Activated T-helper 17 cell treated with anti-CD3 and anti-CD28 coated beads, Interleukin-2, amount 50 U/mL, for 72 hours (primary cell): ENCODE results near the gene LRMDA. TPM values are rescaled to one million over a fixed set of nuclear protein-coding genes. Genes with fewer than 3 reads are reported as not detected.
"Not testable (repeated sequence)": the region's sequence is repeated elsewhere in the genome, so short reads cannot be mapped to it uniquely, and the experiment has no call there.

Experiments
- ATAC-seq: fragments of 150-1000 bp; cut with Tn5 transposase; replicated peaks from 2 replicates; pipeline ENCODE4 v1.10.0; 2021; ENCODE audit warnings: mild to moderate bottlenecking, moderate library complexity
- H3K27ac Mint-ChIP-seq: one replicate; pipeline ENCODE4 v1.8.0; 2022; ENCODE audit warnings: mixed read lengths
- H3K27me3 Mint-ChIP-seq: one replicate; pipeline ENCODE4 v1.8.0; 2022; ENCODE audit warnings: mixed read lengths
- H3K36me3 Mint-ChIP-seq: one replicate; pipeline ENCODE4 v1.8.0; 2022; ENCODE audit warnings: low read depth, mild to moderate bottlenecking, mixed read lengths
- H3K4me1 Mint-ChIP-seq: one replicate; pipeline ENCODE4 v1.8.0; 2022; ENCODE audit warnings: mixed read lengths
- H3K4me3 Mint-ChIP-seq: one replicate; pipeline ENCODE4 v1.8.0; 2022; ENCODE audit warnings: mild to moderate bottlenecking, mixed read lengths
- H3K9me3 Mint-ChIP-seq: one replicate; pipeline ENCODE4 v1.8.0; 2022; ENCODE audit warnings: mixed read lengths
- total RNA-seq, 2 donors: library from RNA; stranded (reverse); gene quantifications; one replicate each; pipeline ENCODE4 v1.2.3, GENCODE V29; 2022

LRMDA gene
- total RNA-seq, 2 donors from 2014 or later, result not detected

DNA sequence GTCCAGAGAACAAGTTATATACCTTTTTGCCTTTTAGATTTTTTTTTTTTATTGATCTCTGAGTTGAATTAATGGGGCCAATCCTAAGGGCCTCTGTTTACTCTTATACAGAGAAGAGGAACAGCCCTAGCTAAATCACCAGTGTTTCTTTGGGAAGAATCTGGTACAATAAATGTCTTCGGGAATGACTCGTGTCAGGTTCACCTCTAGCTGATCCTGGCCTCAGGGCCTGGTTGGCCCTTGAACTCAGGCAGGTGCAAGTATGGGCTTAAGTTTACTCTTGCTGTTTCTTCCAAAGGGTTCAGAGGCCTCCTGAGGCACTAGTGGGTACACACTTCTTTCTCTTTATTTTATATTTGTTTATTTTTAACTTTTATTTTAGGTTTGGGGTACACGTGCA is 71.0 kb downstream of the LRMDA start:
- no peak overlapping the region for H3K27ac Mint-ChIP-seq
- ATAC-seq, result no peak
- H3K4me1 Mint-ChIP-seq, result no peaks in the 10 kb centered on the region
- no peaks in the 10 kb centered on the region for H3K9me3 Mint-ChIP-seq
- H3K36me3 Mint-ChIP-seq, result no peaks in the 10 kb centered on the region
- H3K27me3 Mint-ChIP-seq, result peaks cover 25% of the 10 kb centered on the region
- no peak overlapping the region for H3K4me3 Mint-ChIP-seq

DNA sequence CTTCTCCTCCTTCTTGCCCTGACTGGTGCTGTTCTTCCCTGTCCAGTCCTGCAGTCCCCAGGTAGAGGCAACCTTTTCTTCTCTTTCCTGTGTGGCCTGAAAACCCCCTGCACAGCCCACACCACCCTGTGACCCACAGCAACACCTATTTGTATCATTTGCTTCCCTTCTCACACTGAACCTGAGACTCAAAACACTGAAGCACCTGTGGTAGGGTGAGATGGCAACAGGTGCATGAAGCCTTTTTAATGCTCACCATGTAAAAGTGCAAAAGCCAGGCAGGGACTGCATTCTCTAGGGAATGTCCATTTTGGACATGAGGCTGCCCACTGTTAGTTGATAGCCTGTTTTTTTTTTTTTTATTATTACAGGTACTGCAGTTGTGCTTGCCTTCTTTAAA is 71.4 kb downstream of the LRMDA start:
- H3K9me3 Mint-ChIP-seq, result no peaks in the 10 kb centered on the region
- no peak overlapping the region for H3K27ac Mint-ChIP-seq
- H3K36me3 Mint-ChIP-seq, result no peaks in the 10 kb centered on the region
- no peak overlapping the region for H3K4me3 Mint-ChIP-seq
- no peak for ATAC-seq
- no peaks in the 10 kb centered on the region for H3K4me1 Mint-ChIP-seq
- H3K27me3 Mint-ChIP-seq, result peaks cover 24% of the 10 kb centered on the region

DNA sequence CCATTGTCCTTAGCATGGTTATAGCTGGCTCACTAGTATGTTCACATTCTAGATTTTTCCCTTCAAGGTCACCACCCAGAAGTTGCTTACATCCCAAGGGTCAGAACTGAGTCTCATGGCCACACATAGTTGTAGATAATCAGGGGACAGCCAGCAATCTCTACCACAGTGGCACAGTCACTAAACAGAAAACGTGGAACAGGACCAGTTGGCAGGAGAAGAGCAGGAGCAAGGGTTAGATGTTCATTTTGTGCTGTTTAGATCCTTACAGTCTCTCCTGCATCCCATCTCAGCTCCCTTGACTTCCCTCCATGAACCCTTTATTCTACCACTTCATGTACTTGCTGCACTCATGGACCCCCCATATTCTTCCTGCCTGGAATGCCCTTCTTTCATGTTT is 73.9 kb downstream of the LRMDA start:
- no peak overlapping the region for H3K4me3 Mint-ChIP-seq
- H3K4me1 Mint-ChIP-seq, result no peaks in the 10 kb centered on the region
- no peaks in the 10 kb centered on the region for H3K36me3 Mint-ChIP-seq
- H3K27me3 Mint-ChIP-seq, result peaks cover 12% of the 10 kb centered on the region
- ATAC-seq, result no peak
- H3K9me3 Mint-ChIP-seq, result no peaks in the 10 kb centered on the region
- no peak overlapping the region for H3K27ac Mint-ChIP-seq

DNA sequence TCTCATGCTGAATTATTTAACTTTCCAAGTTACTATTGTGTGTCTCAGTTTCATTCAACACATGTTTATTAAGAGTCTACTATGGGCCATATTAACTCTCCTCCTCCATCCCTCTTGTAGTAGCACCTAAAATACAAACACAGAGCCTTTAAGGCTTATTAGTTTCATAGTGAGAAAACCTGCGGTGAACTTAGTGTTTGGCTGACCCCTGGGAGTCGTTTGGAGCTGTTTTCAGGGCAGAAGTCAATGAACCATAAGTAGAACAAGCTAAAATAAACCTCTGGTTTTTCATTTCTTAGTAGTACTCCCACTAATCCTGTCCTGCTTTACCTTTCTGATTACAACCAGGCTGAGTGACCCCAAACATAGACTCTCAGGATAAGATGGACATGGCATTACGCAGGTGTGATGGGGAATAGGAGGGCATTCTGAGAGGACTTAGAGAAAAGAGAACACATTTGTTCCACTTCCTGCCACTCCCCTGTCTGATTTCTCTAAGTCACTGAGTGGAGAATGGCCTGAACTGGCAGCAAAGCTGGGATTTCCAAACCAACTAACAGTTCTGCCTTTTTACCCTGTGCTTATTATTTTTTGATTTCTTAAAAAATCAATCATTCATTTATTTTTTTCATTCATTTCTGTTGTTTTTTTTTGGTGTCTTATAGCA is 74.5 kb downstream of the LRMDA start:
- Mint-ChIP-seq H3K27me3 (peaks cover 15% of the 10 kb centered on the region), H3K9me3 (no peaks in the 10 kb centered on the region), H3K4me1 (no peaks in the 10 kb centered on the region), H3K4me3 (no peak overlapping the region), H3K36me3 (no peaks in the 10 kb centered on the region), H3K27ac (no peak overlapping the region)
- no peak for ATAC-seq

DNA sequence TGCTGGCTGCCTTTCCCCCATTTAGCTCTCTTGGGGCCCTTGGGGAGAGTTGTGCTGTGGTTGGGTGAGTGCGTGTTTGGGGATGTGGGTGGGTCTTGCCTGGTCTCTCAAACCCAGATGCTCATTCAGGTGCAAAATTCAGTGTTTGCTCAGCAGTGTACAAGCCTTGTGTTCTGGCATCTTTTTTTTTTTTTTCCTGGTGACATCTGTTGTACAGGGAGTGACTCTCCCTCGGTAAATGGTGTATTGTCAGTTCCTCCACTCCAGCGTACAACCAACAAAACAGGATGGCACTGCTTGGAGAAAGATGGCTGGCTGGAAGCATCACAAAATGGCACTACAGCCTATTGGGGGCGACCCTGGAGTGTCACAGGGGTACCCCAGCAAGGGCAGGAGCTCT is 75.5 kb downstream of the LRMDA start:
- no peak overlapping the region for H3K27ac Mint-ChIP-seq
- peaks cover 15% of the 10 kb centered on the region for H3K27me3 Mint-ChIP-seq
- no peak for ATAC-seq
- H3K4me3 Mint-ChIP-seq, result no peak overlapping the region
- no peaks in the 10 kb centered on the region for H3K36me3 Mint-ChIP-seq
- H3K4me1 Mint-ChIP-seq, result no peaks in the 10 kb centered on the region
- no peaks in the 10 kb centered on the region for H3K9me3 Mint-ChIP-seq

DNA sequence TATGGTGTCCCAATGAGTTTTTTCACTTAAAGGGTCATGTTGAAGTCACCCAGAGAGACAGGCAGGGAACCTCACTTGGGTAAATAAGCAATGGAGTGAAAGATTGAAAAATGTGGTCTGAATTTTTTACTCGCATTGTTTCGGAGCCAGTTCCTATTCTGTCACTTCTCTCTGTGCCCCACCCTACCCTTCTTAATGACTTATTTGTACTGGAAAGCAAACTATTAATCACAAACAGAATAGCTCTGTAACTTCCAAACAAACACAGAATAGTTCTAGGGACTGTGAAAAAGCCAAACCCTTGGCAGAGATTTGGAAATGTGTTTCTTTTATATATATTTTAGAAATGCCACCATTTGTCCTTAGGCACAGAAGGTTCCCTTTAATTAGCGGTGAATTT is 76.0 kb downstream of the LRMDA start:
- H3K4me1 Mint-ChIP-seq, result no peaks in the 10 kb centered on the region
- no peak overlapping the region for H3K27ac Mint-ChIP-seq
- ATAC-seq, result no peak
- no peak overlapping the region for H3K4me3 Mint-ChIP-seq
- peaks cover 17% of the 10 kb centered on the region for H3K27me3 Mint-ChIP-seq
- H3K36me3 Mint-ChIP-seq, result no peaks in the 10 kb centered on the region
- no peaks in the 10 kb centered on the region for H3K9me3 Mint-ChIP-seq

DNA sequence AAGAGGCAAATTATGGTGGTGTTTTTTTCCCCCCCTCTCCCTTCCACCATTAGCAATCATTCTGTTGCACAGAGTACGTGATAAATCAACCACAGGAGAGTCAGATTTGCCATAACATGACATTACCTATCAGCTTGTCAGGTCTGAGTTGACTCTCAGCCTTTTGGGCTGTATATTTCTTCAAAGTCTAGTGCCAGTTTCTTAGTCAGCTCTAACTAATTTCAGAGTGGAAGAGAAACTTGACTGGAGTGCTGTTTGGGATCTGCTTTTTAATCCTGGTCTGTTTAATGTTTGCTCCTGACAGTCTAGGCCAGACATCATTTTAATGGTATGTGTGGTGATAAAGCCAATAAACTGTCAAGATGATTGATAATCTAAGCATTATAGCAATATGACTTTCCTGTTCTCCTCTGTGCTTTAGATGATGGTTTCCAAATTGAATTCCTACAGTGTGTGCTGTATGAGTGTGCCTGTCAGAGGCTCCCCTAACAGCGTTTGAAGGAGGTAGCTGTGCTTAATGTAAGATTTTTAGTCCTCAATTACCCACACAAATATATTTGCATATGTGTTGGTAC is 76.9 kb downstream of the LRMDA start:
- H3K36me3 Mint-ChIP-seq, result no peaks in the 10 kb centered on the region
- H3K27me3 Mint-ChIP-seq, result peaks cover 15% of the 10 kb centered on the region
- H3K4me1 Mint-ChIP-seq, result no peaks in the 10 kb centered on the region
- H3K9me3 Mint-ChIP-seq, result no peaks in the 10 kb centered on the region
- no peak overlapping the region for H3K4me3 Mint-ChIP-seq
- H3K27ac Mint-ChIP-seq, result no peak overlapping the region
- ATAC-seq, result no peak

DNA sequence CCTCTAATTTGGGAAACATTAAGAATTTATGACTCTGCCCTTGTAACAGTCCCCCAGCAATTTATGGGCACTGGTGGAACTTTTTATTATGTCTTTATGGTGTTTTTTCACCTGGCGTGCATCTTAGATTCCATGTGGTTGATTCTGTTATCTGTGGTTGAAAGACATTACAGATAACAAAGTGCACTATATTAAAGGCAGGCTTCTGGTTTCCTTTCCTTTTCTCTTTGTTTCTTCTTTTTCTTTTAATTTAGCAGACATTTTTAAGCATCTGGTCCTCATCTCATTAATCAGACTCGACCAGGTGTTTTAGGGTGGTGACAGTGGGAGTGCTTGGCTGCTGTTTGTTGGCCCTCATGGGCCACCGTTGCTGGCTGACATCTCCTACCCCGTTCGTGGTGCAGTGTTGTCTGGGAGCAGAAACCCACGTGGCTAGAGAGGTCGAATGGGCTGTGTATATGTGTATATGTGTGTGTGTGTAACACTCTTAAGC is 77.4 kb downstream of the LRMDA start:
- ATAC-seq, result no peak
- H3K9me3 Mint-ChIP-seq, result no peaks in the 10 kb centered on the region
- H3K36me3 Mint-ChIP-seq, result no peaks in the 10 kb centered on the region
- H3K27me3 Mint-ChIP-seq, result peaks cover 15% of the 10 kb centered on the region
- H3K4me3 Mint-ChIP-seq, result no peak overlapping the region
- H3K27ac Mint-ChIP-seq, result no peak overlapping the region
- H3K4me1 Mint-ChIP-seq, result no peaks in the 10 kb centered on the region

DNA sequence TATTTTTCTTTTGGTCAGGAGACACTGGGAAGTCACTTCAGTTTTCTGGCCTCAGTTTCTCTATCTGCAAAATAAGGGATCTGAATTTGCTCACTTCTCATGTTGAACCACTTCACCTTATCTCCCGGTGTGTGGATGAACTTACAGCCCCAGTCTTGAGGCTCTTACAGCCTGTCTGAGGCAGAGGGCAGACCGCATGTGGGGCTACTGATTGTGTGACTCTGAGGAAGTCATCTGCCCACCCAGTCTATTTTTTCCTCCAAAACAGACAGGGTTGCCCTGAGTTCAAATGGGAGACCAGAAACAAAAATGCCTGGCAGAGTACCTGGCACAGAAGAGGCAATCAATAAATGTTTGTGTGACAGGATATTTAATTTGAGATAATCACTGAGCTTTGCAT is 78.3 kb downstream of the LRMDA start:
- Mint-ChIP-seq H3K9me3 (peaks cover 2% of the 10 kb centered on the region), H3K36me3 (no peaks in the 10 kb centered on the region), H3K27me3 (peaks cover 13% of the 10 kb centered on the region), H3K27ac (no peak overlapping the region), H3K4me1 (no peaks in the 10 kb centered on the region), H3K4me3 (no peak overlapping the region)
- no peak for ATAC-seq

DNA sequence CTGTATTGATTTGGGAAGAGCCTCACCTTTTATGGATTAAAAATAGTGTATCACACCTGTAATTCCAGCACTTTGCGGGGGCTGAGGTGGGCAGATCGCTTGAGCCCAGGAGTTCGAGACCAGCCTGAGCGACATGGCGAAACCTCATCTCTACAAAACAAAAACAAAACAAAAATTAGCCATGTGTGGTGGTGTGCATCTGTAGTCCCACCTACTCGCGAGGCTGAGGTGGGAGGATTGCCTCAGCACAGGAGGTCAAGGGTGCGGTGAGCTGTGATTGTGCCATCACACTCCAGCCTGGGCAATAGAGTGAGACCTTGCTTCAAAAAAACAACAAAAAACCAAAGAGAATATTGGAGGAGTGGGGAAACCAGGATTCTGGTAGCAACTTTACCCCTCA is 79.6 kb downstream of the LRMDA start:
- no peak overlapping the region for H3K27ac Mint-ChIP-seq
- peaks cover 6% of the 10 kb centered on the region for H3K9me3 Mint-ChIP-seq
- H3K4me1 Mint-ChIP-seq, result peaks cover 3% of the 10 kb centered on the region
- H3K4me3 Mint-ChIP-seq, result no peak overlapping the region
- H3K27me3 Mint-ChIP-seq, result peaks cover 15% of the 10 kb centered on the region
- ATAC-seq, result no peak
- no peaks in the 10 kb centered on the region for H3K36me3 Mint-ChIP-seq

DNA sequence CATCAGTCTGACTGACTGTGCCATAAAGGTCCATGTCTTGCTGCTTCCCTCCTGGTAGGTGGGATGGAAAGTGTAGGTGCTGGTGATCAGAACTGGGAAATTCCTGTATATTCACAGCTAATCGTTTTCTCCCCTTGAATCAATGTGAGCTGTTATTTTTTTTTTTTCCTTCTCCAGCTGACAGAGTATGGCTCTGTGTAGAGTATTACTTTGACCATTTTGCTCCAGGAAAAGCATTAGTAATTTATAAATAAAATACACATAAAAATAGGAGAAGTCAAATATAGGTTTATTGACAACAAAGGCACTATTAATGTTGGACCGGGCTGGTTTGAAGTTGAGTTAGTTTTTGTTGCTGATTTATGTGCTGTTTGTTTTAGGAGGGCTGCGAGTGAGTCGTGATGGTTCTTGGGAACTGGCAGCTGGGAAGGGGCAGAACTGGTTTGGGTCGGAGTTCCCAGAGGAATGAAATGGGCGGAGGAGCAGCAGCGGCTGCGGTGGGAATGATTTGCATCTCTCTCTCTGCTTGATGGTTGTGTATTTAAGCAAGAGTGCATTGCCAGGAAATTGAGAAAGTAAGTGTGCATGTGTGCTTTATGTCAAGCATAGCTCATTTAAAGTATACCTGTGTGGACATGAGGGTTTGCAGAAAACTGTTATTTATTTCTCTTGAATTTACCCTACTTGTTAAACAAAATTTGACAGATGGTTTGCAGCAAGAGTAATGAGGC is 80.9 kb downstream of the LRMDA start:
- no peak for ATAC-seq
- Mint-ChIP-seq H3K27me3 (peaks cover 15% of the 10 kb centered on the region), H3K9me3 (peaks cover 6% of the 10 kb centered on the region), H3K4me3 (no peak overlapping the region), H3K27ac (no peak overlapping the region), H3K4me1 (peaks cover 10% of the 10 kb centered on the region), H3K36me3 (no peaks in the 10 kb centered on the region)

DNA sequence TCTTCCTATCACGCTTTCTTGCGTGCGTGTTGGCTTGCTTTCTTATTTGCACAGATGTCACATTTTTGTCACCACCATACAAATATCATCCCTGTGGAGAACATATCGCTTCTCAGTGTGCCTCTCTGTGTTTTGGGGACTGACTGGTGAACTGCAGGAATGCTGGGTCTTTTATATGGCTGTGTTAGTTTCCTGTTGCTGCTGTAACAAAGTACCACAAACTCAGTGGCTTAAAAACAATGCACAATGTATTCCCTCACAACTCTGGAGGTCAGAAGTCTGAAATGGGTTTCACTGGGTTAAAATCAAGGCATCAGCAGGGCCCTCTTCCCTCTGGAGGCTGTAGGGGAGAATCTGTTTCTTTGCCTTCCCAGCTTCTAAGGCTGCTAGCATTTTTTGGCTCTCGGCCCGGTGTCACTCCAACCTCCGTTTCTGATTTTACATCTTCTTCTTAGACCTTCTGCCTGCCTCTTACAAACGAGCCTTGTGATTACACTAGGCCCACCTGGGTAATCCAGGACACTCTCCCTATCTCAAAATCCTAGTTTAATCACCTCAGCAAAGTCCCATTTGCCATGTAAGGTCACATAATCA is 82.0 kb downstream of the LRMDA start:
- peaks cover 15% of the 10 kb centered on the region for H3K27me3 Mint-ChIP-seq
- no peaks in the 10 kb centered on the region for H3K36me3 Mint-ChIP-seq
- no peak for ATAC-seq
- H3K4me3 Mint-ChIP-seq, result no peak overlapping the region
- no peak overlapping the region for H3K27ac Mint-ChIP-seq
- peaks cover 6% of the 10 kb centered on the region for H3K9me3 Mint-ChIP-seq
- H3K4me1 Mint-ChIP-seq, result peaks cover 10% of the 10 kb centered on the region

DNA sequence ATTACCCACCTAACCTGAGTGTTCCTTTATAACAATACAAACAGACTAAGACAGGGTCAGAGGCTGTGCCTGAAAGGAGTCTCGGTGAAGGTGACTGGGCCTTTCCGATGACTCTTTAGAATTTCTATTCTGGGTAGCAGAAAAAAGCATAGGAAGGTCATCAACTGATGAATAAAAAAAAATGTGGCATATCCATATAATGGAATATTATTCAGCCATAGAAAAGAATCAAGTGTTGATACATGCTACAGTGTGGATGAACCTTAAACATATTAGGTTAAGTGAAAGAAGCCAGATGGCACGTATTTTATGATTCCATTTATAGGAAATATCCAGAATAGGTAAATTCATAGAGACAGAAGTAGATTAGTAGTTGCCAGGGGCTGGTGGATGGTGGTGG is 83.4 kb downstream of the LRMDA start:
- H3K36me3 Mint-ChIP-seq, result no peaks in the 10 kb centered on the region
- no peak for ATAC-seq

DNA sequence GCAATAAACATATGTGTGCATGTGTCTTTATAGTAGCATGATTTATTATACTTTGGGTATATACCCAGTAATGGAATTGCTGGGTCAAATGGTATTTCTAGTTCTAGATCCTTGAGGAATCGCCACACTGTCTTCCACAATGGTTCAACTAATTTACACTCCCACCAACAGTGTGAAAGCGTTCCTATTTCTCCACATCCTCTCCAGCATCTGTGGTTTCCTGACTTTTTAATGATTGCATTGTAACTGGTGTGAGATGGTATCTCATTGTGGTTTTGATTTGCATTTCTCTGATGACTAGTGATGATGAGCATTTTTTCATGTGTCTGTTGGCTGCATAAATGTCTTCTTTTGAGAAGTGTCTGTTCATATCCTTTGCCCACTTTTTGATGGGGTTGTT is 84.7 kb downstream of the LRMDA start:
- H3K4me1 Mint-ChIP-seq, H3K9me3 Mint-ChIP-seq, ATAC-seq, H3K36me3 Mint-ChIP-seq, H3K4me3 Mint-ChIP-seq, H3K27ac Mint-ChIP-seq: not testable (repeated sequence)
- H3K27me3 Mint-ChIP-seq, result peaks cover 24% of the 10 kb centered on the region

More for the DNA sequence above, 83.4 kb downstream of the LRMDA start:
- H3K9me3 Mint-ChIP-seq, result peaks cover 6% of the 10 kb centered on the region
- peaks cover 10% of the 10 kb centered on the region for H3K4me1 Mint-ChIP-seq
- no peak overlapping the region for H3K27ac Mint-ChIP-seq
- peaks cover 23% of the 10 kb centered on the region for H3K27me3 Mint-ChIP-seq
- no peak overlapping the region for H3K4me3 Mint-ChIP-seq

DNA sequence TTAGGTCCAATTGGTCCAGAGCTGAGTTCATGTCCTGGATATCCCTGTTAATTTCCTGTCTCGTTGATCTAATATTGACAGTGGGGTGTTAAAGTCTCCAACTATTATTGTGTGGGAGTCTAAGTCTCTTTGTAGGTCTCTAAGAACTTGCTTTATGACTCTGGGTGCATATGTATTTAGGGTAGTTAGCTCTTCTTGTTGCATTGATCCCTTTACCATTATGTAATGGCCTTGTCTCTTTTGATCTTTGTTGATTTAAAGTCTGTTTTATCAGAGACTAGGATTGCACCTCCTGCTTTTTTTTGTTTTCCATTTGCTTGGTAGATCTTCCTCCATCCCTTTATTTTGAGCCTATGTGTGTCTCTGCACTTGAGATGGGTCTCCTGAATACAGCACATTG is 87.8 kb downstream of the LRMDA start:
- not testable (repeated sequence) for H3K4me3 Mint-ChIP-seq, H3K36me3 Mint-ChIP-seq, ATAC-seq, H3K4me1 Mint-ChIP-seq, H3K9me3 Mint-ChIP-seq, H3K27ac Mint-ChIP-seq
- peaks cover 30% of the 10 kb centered on the region for H3K27me3 Mint-ChIP-seq
